ENCODE measurements around the gene C14orf180.

Gene C14orf180

DNA sequence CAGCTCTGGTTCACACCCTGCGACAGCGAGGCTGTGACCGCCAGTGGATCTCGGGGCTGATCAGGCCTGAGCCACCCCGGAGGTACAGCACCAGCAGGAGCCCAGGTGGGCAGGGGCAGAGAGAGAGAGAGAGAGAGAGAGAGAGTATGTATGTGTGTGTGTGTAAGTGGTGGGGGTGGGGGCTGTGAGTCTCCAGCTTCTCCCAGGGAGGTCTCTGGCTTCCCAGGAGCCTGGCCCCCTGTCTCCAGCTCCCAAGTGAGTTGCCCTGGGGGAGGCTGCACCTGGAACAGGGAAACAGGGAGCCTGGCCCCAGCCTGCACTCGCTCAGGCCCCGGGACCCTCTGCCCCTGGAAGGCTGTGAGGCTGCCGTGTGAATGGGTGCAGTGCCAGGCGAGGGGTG, 2.0 kb downstream of the C14orf180 start:
- TF ChIP-seq TAF1 (IDR thresholded peaks at IDR 0.05; ENCODE audit: borderline replicate concordance, insufficient read depth, low read length) (no peak), SIN3A (IDR thresholded peaks at IDR 0.05; ENCODE audit: borderline replicate concordance, insufficient read depth, low read length) (no peak), POLR2AphosphoS5 (IDR thresholded peaks at IDR 0.05; ENCODE audit: low read depth, low read length) (no peak), FOXP2 (optimal IDR thresholded peaks at IDR 0.05; ENCODE audit: borderline replicate concordance, extremely low read depth, extremely low read length, insufficient read depth) (no peak)
- TF ChIP-seq, protein P1, sequence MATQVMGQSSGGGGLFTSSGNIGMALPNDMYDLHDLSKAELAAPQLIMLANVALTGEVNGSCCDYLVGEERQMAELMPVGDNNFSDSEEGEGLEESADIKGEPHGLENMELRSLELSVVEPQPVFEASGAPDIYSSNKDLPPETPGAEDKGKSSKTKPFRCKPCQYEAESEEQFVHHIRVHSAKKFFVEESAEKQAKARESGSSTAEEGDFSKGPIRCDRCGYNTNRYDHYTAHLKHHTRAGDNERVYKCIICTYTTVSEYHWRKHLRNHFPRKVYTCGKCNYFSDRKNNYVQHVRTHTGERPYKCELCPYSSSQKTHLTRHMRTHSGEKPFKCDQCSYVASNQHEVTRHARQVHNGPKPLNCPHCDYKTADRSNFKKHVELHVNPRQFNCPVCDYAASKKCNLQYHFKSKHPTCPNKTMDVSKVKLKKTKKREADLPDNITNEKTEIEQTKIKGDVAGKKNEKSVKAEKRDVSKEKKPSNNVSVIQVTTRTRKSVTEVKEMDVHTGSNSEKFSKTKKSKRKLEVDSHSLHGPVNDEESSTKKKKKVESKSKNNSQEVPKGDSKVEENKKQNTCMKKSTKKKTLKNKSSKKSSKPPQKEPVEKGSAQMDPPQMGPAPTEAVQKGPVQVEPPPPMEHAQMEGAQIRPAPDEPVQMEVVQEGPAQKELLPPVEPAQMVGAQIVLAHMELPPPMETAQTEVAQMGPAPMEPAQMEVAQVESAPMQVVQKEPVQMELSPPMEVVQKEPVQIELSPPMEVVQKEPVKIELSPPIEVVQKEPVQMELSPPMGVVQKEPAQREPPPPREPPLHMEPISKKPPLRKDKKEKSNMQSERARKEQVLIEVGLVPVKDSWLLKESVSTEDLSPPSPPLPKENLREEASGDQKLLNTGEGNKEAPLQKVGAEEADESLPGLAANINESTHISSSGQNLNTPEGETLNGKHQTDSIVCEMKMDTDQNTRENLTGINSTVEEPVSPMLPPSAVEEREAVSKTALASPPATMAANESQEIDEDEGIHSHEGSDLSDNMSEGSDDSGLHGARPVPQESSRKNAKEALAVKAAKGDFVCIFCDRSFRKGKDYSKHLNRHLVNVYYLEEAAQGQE (IDR thresholded peaks at IDR 0.05; ENCODE audit: insufficient read depth in 1 of 2, low read depth in 2 of 2, low read length in 2 of 2) = no peak

DNA sequence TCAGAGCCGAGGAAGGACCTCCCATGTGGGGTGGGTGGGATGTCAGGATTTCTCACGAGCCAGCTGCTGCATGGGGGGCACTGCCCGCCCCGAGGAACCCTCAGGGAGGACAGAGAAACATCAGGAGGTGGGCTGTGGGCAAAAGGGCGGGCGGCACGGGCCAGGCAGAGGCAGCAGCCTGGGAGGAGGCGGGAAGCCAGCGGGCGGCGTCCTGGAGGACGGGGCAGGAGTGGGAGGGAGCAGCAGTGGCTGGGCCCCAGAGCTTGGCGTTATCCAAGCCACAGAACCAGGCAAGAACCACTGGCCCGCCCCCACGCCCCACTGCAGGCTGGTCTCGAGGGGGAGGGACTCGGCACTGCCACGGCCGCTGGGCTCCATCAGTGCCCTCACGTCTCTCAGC, 2.4 kb downstream of the C14orf180 start:
- TF ChIP-seq POLR2AphosphoS5 (IDR thresholded peaks at IDR 0.05; ENCODE audit: low read depth, low read length) = no peak
- TF ChIP-seq, protein P1 (IDR thresholded peaks at IDR 0.05; ENCODE audit: insufficient read depth in 1 of 2, low read depth in 2 of 2, low read length in 2 of 2) = no peak
- no peak for TF ChIP-seq SIN3A (IDR thresholded peaks at IDR 0.05; ENCODE audit: borderline replicate concordance, insufficient read depth, low read length)
- TF ChIP-seq TAF1 (IDR thresholded peaks at IDR 0.05; ENCODE audit: borderline replicate concordance, insufficient read depth, low read length) = no peak
- TF ChIP-seq FOXP2 (optimal IDR thresholded peaks at IDR 0.05; ENCODE audit: borderline replicate concordance, extremely low read depth, extremely low read length, insufficient read depth) = no peak

DNA sequence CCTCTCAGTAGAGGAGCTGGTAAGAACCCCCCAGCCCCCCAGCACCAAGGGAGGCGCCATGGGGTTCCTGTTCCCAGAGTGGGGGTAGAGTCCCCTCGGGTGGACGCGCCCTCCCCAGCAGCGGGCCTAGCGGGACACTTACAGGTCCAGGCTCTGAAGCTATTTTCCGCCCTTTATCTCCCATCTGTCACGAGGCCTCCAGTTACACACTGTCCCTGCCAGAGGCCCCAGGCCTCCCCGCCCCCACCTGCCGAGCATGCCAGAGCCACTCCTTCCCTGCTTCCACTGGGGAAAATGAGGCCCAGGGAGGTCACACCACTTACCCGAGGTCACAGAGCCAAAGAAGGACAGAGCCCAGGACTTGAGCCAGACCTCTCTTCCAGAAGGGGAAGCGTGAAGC, 3.1 kb downstream of the C14orf180 start:
- TF ChIP-seq SIN3A (IDR thresholded peaks at IDR 0.05; ENCODE audit: borderline replicate concordance, insufficient read depth, low read length) = no peak
- TF ChIP-seq, protein P1 (IDR thresholded peaks at IDR 0.05; ENCODE audit: insufficient read depth in 1 of 2, low read depth in 2 of 2, low read length in 2 of 2) = no peak
- TF ChIP-seq TAF1 (IDR thresholded peaks at IDR 0.05; ENCODE audit: borderline replicate concordance, insufficient read depth, low read length) = no peak
- TF ChIP-seq FOXP2 (optimal IDR thresholded peaks at IDR 0.05; ENCODE audit: borderline replicate concordance, extremely low read depth, extremely low read length, insufficient read depth) = no peak
- TF ChIP-seq POLR2AphosphoS5 (IDR thresholded peaks at IDR 0.05; ENCODE audit: low read depth, low read length) = no peak

DNA sequence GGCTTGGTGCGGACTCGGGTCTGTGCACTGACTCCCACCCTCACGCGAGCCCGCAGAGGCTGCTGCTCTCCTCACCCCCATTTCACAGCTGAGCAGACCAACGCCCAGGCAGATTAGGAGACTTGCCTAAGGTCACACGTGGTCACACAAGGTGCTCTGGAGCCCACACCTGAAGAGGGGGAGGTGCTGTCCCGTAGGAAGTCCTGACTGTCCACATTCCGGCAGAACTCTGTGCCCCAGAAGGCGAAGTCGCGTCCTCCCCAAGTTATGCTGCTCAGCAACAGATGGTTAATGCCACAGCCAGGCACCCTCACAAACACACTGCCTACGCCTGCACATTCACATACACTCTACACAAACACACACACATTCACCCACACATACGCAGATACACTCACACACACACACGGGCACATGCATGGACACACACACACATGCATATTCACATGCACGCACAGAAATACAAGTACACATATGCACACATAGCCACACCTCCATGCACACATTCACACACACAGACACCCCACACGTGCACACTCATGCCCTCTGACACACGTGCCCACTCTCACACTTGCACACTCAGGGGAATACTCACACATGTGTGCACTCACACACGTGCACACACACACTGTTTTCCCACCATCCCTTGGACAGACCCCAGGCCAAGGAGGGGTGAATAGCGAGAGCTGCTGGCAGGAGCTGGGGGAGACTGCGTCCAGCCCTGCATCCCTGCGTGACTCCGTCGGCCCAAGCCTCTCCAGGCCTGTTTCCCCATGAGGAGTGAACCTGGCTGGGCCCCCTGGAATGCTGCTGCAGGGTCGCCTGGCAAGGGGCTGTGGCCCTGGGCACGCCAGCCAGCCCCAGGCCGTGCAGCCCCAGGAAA, 4.1 kb downstream of the C14orf180 start:
- TF ChIP-seq, protein P1 (IDR thresholded peaks at IDR 0.05; ENCODE audit: insufficient read depth in 1 of 2, low read depth in 2 of 2, low read length in 2 of 2) = no peak
- TF ChIP-seq TAF1 (IDR thresholded peaks at IDR 0.05; ENCODE audit: borderline replicate concordance, insufficient read depth, low read length) = no peak
- TF ChIP-seq FOXP2 (optimal IDR thresholded peaks at IDR 0.05; ENCODE audit: borderline replicate concordance, extremely low read depth, extremely low read length, insufficient read depth) = no peak
- TF ChIP-seq POLR2AphosphoS5 (IDR thresholded peaks at IDR 0.05; ENCODE audit: low read depth, low read length) = no peak
- TF ChIP-seq SIN3A (IDR thresholded peaks at IDR 0.05; ENCODE audit: borderline replicate concordance, insufficient read depth, low read length) = no peak
